ENCODE results near the gene DHX30.

DHX30 gene

DNA sequence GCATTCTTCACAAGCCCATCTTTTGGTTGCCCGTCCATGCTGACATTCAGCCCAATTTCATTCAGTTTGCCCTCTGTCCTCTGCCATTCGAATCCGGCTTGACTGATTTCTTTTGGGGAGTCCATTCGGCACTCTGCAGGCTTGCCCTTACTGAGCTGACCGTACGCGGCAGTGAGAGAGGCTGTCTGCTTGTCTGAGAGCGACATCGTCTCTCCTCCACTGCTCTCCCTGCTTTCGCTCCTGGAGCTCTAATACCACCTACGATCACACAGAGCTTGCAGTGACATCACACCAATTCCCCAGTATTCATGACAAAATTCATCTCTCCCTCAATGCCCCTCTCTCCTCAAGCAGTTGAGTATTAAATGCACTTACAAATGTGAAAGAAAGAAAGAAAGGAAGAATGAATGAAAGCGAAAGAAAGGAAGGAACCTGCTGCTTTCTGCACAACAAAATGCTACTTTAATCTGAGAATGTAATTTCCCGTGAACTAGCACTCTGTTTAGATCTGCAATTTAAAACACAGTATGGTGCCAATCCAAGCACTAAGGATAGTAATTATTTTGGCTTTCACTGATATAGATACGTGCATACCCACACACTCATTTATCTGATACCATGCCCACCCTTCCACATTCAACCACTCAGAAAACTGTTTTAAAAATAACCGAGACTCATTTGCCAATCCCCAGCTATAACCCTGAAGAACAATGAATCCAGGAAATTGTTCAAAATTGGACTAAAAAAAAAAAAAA lies 89.5 kb downstream of the DHX30 start:
- no peaks in the 10 kb centered on the region for H3K4me1 ChIP-seq (ENCODE audit: insufficient read depth, low read length, severe bottlenecking)
- no peaks in the 10 kb centered on the region for H3K9me2 ChIP-seq (ENCODE audit: low read depth, low read length)
- no peaks in the 10 kb centered on the region for H3K9me3 ChIP-seq (ENCODE audit: low read length)
- H3K4me3 ChIP-seq (ENCODE audit: low read depth, low read length, poor library complexity, severe bottlenecking): no peak overlapping the region
- H3K27ac ChIP-seq (ENCODE audit: low read depth, low read length, poor library complexity, severe bottlenecking): no peak overlapping the region
- no peaks in the 10 kb centered on the region for H4K20me1 ChIP-seq (ENCODE audit: insufficient read depth, low read length)
- no peak overlapping the region for H3K4me2 ChIP-seq (ENCODE audit: low read length)
- TF ChIP-seq, protein P1, sequence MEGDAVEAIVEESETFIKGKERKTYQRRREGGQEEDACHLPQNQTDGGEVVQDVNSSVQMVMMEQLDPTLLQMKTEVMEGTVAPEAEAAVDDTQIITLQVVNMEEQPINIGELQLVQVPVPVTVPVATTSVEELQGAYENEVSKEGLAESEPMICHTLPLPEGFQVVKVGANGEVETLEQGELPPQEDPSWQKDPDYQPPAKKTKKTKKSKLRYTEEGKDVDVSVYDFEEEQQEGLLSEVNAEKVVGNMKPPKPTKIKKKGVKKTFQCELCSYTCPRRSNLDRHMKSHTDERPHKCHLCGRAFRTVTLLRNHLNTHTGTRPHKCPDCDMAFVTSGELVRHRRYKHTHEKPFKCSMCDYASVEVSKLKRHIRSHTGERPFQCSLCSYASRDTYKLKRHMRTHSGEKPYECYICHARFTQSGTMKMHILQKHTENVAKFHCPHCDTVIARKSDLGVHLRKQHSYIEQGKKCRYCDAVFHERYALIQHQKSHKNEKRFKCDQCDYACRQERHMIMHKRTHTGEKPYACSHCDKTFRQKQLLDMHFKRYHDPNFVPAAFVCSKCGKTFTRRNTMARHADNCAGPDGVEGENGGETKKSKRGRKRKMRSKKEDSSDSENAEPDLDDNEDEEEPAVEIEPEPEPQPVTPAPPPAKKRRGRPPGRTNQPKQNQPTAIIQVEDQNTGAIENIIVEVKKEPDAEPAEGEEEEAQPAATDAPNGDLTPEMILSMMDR (IDR thresholded peaks at IDR 0.05; ENCODE audit: low read length): no peak
- TF ChIP-seq EZH2 (IDR thresholded peaks at IDR 0.05; ENCODE audit: borderline replicate concordance, low read length): no peak
- peaks cover 20% of the 10 kb centered on the region for H3K36me3 ChIP-seq (ENCODE audit: insufficient read depth, low read length)
- no peaks in the 10 kb centered on the region for H3K27me3 ChIP-seq (ENCODE audit: insufficient read depth, low read length)
- no peak overlapping the region for H3K9ac ChIP-seq (ENCODE audit: low read length)
- H2AFZ ChIP-seq (ENCODE audit: low read length): no peak overlapping the region
- H3K79me2 ChIP-seq (ENCODE audit: insufficient read depth, low read length): no peaks in the 10 kb centered on the region
- no peaks in the 10 kb centered on the region for H3F3A ChIP-seq (ENCODE audit: insufficient read depth, low read length)

DNA sequence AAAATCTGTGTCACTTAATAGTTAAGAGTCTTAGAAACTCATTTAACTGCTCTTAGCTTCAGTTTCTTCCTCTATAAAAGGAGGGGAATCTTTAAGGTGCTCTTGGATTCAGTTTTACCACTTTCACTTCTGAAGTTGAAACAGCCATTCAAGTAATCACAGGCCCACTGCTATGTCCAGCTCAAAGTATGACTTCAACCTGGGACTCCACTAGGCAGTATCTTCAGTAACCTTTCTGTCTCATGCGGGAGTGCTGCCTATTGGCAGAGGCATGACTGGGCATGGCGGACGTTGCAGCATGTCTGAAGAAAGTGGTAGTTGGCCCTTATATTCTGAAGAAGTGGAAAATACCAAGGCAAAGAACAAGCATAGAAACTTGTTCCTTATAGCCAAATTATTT lies 92.3 kb downstream of the DHX30 start:
- H3F3A ChIP-seq (ENCODE audit: insufficient read depth, low read length): no peaks in the 10 kb centered on the region
- H3K4me1 ChIP-seq (ENCODE audit: insufficient read depth, low read length, severe bottlenecking): no peaks in the 10 kb centered on the region
- no peak overlapping the region for H3K4me3 ChIP-seq (ENCODE audit: low read depth, low read length, poor library complexity, severe bottlenecking)
- no peaks in the 10 kb centered on the region for H3K27me3 ChIP-seq (ENCODE audit: insufficient read depth, low read length)
- TF ChIP-seq, protein P1 (IDR thresholded peaks at IDR 0.05; ENCODE audit: low read length): no peak
- no peak for TF ChIP-seq EZH2 (IDR thresholded peaks at IDR 0.05; ENCODE audit: borderline replicate concordance, low read length)
- H3K9ac ChIP-seq (ENCODE audit: low read length): no peak overlapping the region
- H3K36me3 ChIP-seq (ENCODE audit: insufficient read depth, low read length): peaks cover 13% of the 10 kb centered on the region
- H2AFZ ChIP-seq (ENCODE audit: low read length): no peak overlapping the region
- no peaks in the 10 kb centered on the region for H3K9me3 ChIP-seq (ENCODE audit: low read length)
- H4K20me1 ChIP-seq (ENCODE audit: insufficient read depth, low read length): no peaks in the 10 kb centered on the region
- no peaks in the 10 kb centered on the region for H3K9me2 ChIP-seq (ENCODE audit: low read depth, low read length)
- H3K27ac ChIP-seq (ENCODE audit: low read depth, low read length, poor library complexity, severe bottlenecking): no peak overlapping the region
- no peaks in the 10 kb centered on the region for H3K79me2 ChIP-seq (ENCODE audit: insufficient read depth, low read length)
- H3K4me2 ChIP-seq (ENCODE audit: low read length): no peak overlapping the region

DNA sequence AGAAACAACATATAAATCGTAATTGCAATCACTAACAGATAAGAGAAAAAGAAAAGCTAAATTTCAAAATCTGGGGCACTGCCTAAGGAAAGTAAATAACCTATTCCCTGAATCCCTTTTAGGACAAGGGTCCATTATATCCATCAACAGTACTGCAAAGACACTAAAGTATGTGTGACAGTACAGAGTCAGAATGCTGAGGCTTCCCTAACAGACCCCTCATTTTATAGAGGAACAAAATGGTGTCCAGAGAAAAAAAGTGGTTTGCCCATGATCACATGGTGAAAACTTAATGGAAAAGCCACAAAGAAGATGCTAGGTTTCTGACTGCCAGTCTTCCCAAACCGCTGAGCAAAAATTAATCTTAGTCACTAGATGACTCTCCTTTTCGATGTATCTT lies 93.8 kb downstream of the DHX30 start:
- H2AFZ ChIP-seq (ENCODE audit: low read length): no peak overlapping the region
- no peaks in the 10 kb centered on the region for H3K27me3 ChIP-seq (ENCODE audit: insufficient read depth, low read length)
- no peaks in the 10 kb centered on the region for H3K4me1 ChIP-seq (ENCODE audit: insufficient read depth, low read length, severe bottlenecking)
- H3F3A ChIP-seq (ENCODE audit: insufficient read depth, low read length): no peaks in the 10 kb centered on the region
- H4K20me1 ChIP-seq (ENCODE audit: insufficient read depth, low read length): no peaks in the 10 kb centered on the region
- no peaks in the 10 kb centered on the region for H3K79me2 ChIP-seq (ENCODE audit: insufficient read depth, low read length)
- H3K9me2 ChIP-seq (ENCODE audit: low read depth, low read length): no peaks in the 10 kb centered on the region
- no peak overlapping the region for H3K4me2 ChIP-seq (ENCODE audit: low read length)
- TF ChIP-seq, protein P1 (IDR thresholded peaks at IDR 0.05; ENCODE audit: low read length): no peak
- no peak for TF ChIP-seq EZH2 (IDR thresholded peaks at IDR 0.05; ENCODE audit: borderline replicate concordance, low read length)
- no peaks in the 10 kb centered on the region for H3K9me3 ChIP-seq (ENCODE audit: low read length)
- H3K4me3 ChIP-seq (ENCODE audit: low read depth, low read length, poor library complexity, severe bottlenecking): no peak overlapping the region
- H3K36me3 ChIP-seq (ENCODE audit: insufficient read depth, low read length): peaks cover 2% of the 10 kb centered on the region
- no peak overlapping the region for H3K9ac ChIP-seq (ENCODE audit: low read length)
- no peak overlapping the region for H3K27ac ChIP-seq (ENCODE audit: low read depth, low read length, poor library complexity, severe bottlenecking)
